ENCODE results near the gene HSPA13.

GRCh38 chr21:14356746-14357145, 26.2 kb downstream of the HSPA13 start:
- TF ChIP-seq CTCF (optimal IDR thresholded peaks at IDR 0.05 in 1 of 3, IDR thresholded peaks at IDR 0.05 in 1 of 3, conservative IDR thresholded peaks at IDR 0.05 in 1 of 3; ENCODE audit: extremely low read depth in 1 of 3, insufficient read depth in 2 of 3, low read length in 3 of 3), result no peak
- TF ChIP-seq EZH2 (IDR thresholded peaks at IDR 0.05; ENCODE audit: low read length), result no peak

Data from keratinocyte (primary cell).